ENCODE results near the gene TNFRSF17.

The TNFRSF17 gene

GRCh38 chr16:12002447-12003006 is 37.5 kb downstream of the TNFRSF17 start:
- Histone ChIP-seq H3K4me3 (ENCODE audit: low read length in 2 of 2) (no peak overlapping the region), H3K27me3 (ENCODE audit: control insufficient read depth in 2 of 2, insufficient read depth in 2 of 2, low read length in 2 of 2) (no peaks in the 10 kb centered on the region), H3K9ac (ENCODE audit: low read depth in 1 of 2, low read length in 2 of 2) (no peak overlapping the region), H3K4me1 (ENCODE audit: control insufficient read depth in 2 of 2, insufficient read depth in 2 of 2, low read length in 2 of 2) (no peaks in the 10 kb centered on the region), H3K27ac (ENCODE audit: low read depth in 2 of 2, low read length in 2 of 2) (no peak overlapping the region), H3K36me3 (ENCODE audit: control insufficient read depth in 2 of 2, insufficient read depth in 2 of 2, low read length in 2 of 2) (peaks cover 0 to 3% of the 10 kb centered on the region in 2 donors), H3K9me3 (ENCODE audit: control insufficient read depth in 2 of 2, low read length in 2 of 2) (no peaks in the 10 kb centered on the region)

GRCh38 chr16:12006637-12007036 is 41.6 kb downstream of the TNFRSF17 start:
- Histone ChIP-seq H3K4me3 (ENCODE audit: low read length in 2 of 2) (no peak overlapping the region), H3K27ac (ENCODE audit: low read depth in 2 of 2, low read length in 2 of 2) (no peak overlapping the region), H3K9ac (ENCODE audit: low read depth in 1 of 2, low read length in 2 of 2) (no peak overlapping the region), H3K4me1 (ENCODE audit: control insufficient read depth in 2 of 2, insufficient read depth in 2 of 2, low read length in 2 of 2) (no peaks in the 10 kb centered on the region), H3K9me3 (ENCODE audit: control insufficient read depth in 2 of 2, low read length in 2 of 2) (no peaks in the 10 kb centered on the region), H3K36me3 (ENCODE audit: control insufficient read depth in 2 of 2, insufficient read depth in 2 of 2, low read length in 2 of 2) (peaks cover 0 to 3% of the 10 kb centered on the region in 2 donors), H3K27me3 (ENCODE audit: control insufficient read depth in 2 of 2, insufficient read depth in 2 of 2, low read length in 2 of 2) (no peaks in the 10 kb centered on the region)

- Histone ChIP-seq H3K4me1 (ENCODE audit: control insufficient read depth in 2 of 2, insufficient read depth in 2 of 2, low read length in 2 of 2) (no peaks in the 10 kb centered on the region), H3K4me3 (ENCODE audit: low read length in 2 of 2) (no peak overlapping the region), H3K36me3 (ENCODE audit: control insufficient read depth in 2 of 2, insufficient read depth in 2 of 2, low read length in 2 of 2) (no peaks in the 10 kb centered on the region), H3K9ac (ENCODE audit: low read depth in 1 of 2, low read length in 2 of 2) (no peak overlapping the region), H3K27ac (ENCODE audit: low read depth in 2 of 2, low read length in 2 of 2) (no peak overlapping the region), H3K9me3 (ENCODE audit: control insufficient read depth in 2 of 2, low read length in 2 of 2) (no peaks in the 10 kb centered on the region), H3K27me3 (ENCODE audit: control insufficient read depth in 2 of 2, insufficient read depth in 2 of 2, low read length in 2 of 2) (no peaks in the 10 kb centered on the region)
Observed at GRCh38 chr16:12009462-12009861, 44.5 kb downstream of the TNFRSF17 start.

- Histone ChIP-seq H3K9ac (ENCODE audit: low read depth in 1 of 2, low read length in 2 of 2) (no peak overlapping the region), H3K4me1 (ENCODE audit: control insufficient read depth in 2 of 2, insufficient read depth in 2 of 2, low read length in 2 of 2) (no peaks in the 10 kb centered on the region), H3K27ac (ENCODE audit: low read depth in 2 of 2, low read length in 2 of 2) (peak overlapping the region; percentile 48 to 52), H3K4me3 (ENCODE audit: low read length in 2 of 2) (no peak overlapping the region), H3K9me3 (ENCODE audit: control insufficient read depth in 2 of 2, low read length in 2 of 2) (no peaks in the 10 kb centered on the region), H3K36me3 (ENCODE audit: control insufficient read depth in 2 of 2, insufficient read depth in 2 of 2, low read length in 2 of 2) (no peaks in the 10 kb centered on the region), H3K27me3 (ENCODE audit: control insufficient read depth in 2 of 2, insufficient read depth in 2 of 2, low read length in 2 of 2) (no peaks in the 10 kb centered on the region)
Observed at GRCh38 chr16:12009922-12010321, 44.9 kb downstream of the TNFRSF17 start.

GRCh38 chr16:12010388-12011251 is 45.6 kb downstream of the TNFRSF17 start:
- Histone ChIP-seq H3K27me3 (ENCODE audit: control insufficient read depth in 2 of 2, insufficient read depth in 2 of 2, low read length in 2 of 2) (no peaks in the 10 kb centered on the region), H3K4me3 (ENCODE audit: low read length in 2 of 2) (no peak overlapping the region), H3K9me3 (ENCODE audit: control insufficient read depth in 2 of 2, low read length in 2 of 2) (no peaks in the 10 kb centered on the region), H3K36me3 (ENCODE audit: control insufficient read depth in 2 of 2, insufficient read depth in 2 of 2, low read length in 2 of 2) (no peaks in the 10 kb centered on the region), H3K4me1 (ENCODE audit: control insufficient read depth in 2 of 2, insufficient read depth in 2 of 2, low read length in 2 of 2) (no peaks in the 10 kb centered on the region), H3K9ac (ENCODE audit: low read depth in 1 of 2, low read length in 2 of 2) (no peak overlapping the region), H3K27ac (ENCODE audit: low read depth in 2 of 2, low read length in 2 of 2) (peak overlapping the region; percentile 48 to 52)

GRCh38 chr16:12011565-12011964 is 46.6 kb downstream of the TNFRSF17 start:
- no peaks in the 10 kb centered on the region for H3K4me1 ChIP-seq (ENCODE audit: control insufficient read depth in 2 of 2, insufficient read depth in 2 of 2, low read length in 2 of 2)
- no peaks in the 10 kb centered on the region for H3K36me3 ChIP-seq (ENCODE audit: control insufficient read depth in 2 of 2, insufficient read depth in 2 of 2, low read length in 2 of 2)
- H3K4me3 ChIP-seq (ENCODE audit: low read length in 2 of 2) = no peak overlapping the region
- H3K27me3 ChIP-seq (ENCODE audit: control insufficient read depth in 2 of 2, insufficient read depth in 2 of 2, low read length in 2 of 2) = no peaks in the 10 kb centered on the region
- H3K9me3 ChIP-seq (ENCODE audit: control insufficient read depth in 2 of 2, low read length in 2 of 2) = no peaks in the 10 kb centered on the region
- H3K9ac ChIP-seq (ENCODE audit: low read depth in 1 of 2, low read length in 2 of 2) = no peak overlapping the region
- H3K27ac ChIP-seq (ENCODE audit: low read depth in 2 of 2, low read length in 2 of 2) = no peak overlapping the region

GRCh38 chr16:12016291-12016947 is 51.4 kb downstream of the TNFRSF17 start:
- H3K36me3 ChIP-seq (ENCODE audit: control insufficient read depth in 2 of 2, insufficient read depth in 2 of 2, low read length in 2 of 2) = no peaks in the 10 kb centered on the region
- no peak overlapping the region for H3K9ac ChIP-seq (ENCODE audit: low read depth in 1 of 2, low read length in 2 of 2)
- no peaks in the 10 kb centered on the region for H3K27me3 ChIP-seq (ENCODE audit: control insufficient read depth in 2 of 2, insufficient read depth in 2 of 2, low read length in 2 of 2)
- no peaks in the 10 kb centered on the region for H3K9me3 ChIP-seq (ENCODE audit: control insufficient read depth in 2 of 2, low read length in 2 of 2)
- H3K4me3 ChIP-seq (ENCODE audit: low read length in 2 of 2) = no peak overlapping the region
- H3K27ac ChIP-seq (ENCODE audit: low read depth in 2 of 2, low read length in 2 of 2) = no peak overlapping the region
- no peaks in the 10 kb centered on the region for H3K4me1 ChIP-seq (ENCODE audit: control insufficient read depth in 2 of 2, insufficient read depth in 2 of 2, low read length in 2 of 2)

GRCh38 chr16:12017558-12017957 is 52.5 kb downstream of the TNFRSF17 start:
- no peak overlapping the region for H3K9ac ChIP-seq (ENCODE audit: low read depth in 1 of 2, low read length in 2 of 2)
- no peaks in the 10 kb centered on the region for H3K9me3 ChIP-seq (ENCODE audit: control insufficient read depth in 2 of 2, low read length in 2 of 2)
- H3K4me1 ChIP-seq (ENCODE audit: control insufficient read depth in 2 of 2, insufficient read depth in 2 of 2, low read length in 2 of 2) = no peaks in the 10 kb centered on the region
- H3K4me3 ChIP-seq (ENCODE audit: low read length in 2 of 2) = no peak overlapping the region
- H3K36me3 ChIP-seq (ENCODE audit: control insufficient read depth in 2 of 2, insufficient read depth in 2 of 2, low read length in 2 of 2) = no peaks in the 10 kb centered on the region
- H3K27ac ChIP-seq (ENCODE audit: low read depth in 2 of 2, low read length in 2 of 2) = no peak overlapping the region
- no peaks in the 10 kb centered on the region for H3K27me3 ChIP-seq (ENCODE audit: control insufficient read depth in 2 of 2, insufficient read depth in 2 of 2, low read length in 2 of 2)

Measured in mucosa of rectum (tissue), 2 donors.